ENCODE measurements around the gene CCDC24. TPM values are rescaled to one million over a fixed set of nuclear protein-coding genes. Genes with fewer than 3 reads are reported as not detected.

Gene CCDC24
- total RNA-seq, 2 experiments from 2014 or later = 8.9 to 9.2 TPM

DNA sequence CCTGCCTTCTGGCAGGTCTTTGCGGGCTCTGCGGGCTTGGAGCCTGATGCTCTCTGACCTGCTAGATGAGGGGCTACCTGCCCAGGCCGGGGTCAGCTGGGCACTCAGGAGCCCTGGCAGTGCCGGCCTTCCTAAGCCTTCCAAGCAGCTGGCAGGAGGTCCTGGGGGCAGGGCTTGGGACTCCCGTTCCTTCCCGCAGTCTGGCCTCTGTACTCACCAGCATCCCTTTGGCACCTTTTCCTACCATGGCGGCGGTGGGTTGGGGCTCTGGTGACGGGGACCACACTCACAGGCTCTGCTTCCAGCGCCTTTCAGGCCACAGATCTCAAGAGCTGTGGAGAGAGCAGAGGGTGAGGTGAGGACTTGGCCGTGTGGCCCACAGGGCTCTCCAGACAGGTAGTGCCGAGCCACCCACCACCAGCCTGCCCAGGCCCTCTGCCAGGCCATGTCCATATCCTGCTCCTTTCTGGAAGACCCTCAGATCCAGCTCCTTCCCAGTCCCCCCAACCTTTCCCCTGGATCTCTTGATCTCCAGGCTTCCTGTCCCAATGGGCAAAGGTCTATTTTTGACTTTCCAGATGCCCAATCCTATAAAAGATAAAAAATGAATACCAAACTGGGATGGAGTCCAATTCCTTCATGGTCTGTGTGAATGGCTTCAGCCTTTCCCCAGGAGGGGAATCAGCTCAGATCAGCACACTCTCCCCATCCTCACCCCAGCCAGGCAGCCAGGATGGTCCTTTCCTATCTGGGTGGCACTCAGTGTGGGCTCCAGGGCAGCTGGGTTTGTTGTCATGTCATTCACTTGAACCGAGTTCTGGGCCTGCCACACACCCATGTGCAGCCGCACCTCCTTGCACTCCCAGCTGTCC, 32.9 kb downstream of the CCDC24 start:
- ChIA-PET CTCF (ENCODE audit: unreplicated experiment) (no interaction called here), POLR2A (interaction anchor here (0.6 kb wide), 1 partner anchor 27 kb away, joined by 4 read pairs; no protein-coding TSS in a partner anchor)
- H4K20me1 ChIP-seq (ENCODE audit: insufficient read depth, low read length) = no peaks in the 10 kb centered on the region
- intact Hi-C loops (cut with micrococcal nuclease; ENCODE audit: unreplicated experiment) = no loop called here
- H3K9me2 ChIP-seq (ENCODE audit: insufficient read depth, low read length) = no peaks in the 10 kb centered on the region
- H2AFZ ChIP-seq (ENCODE audit: low read length) = no peak overlapping the region
- no TSS peak for BruUV-seq (replicated peaks)
- H3K9me3 ChIP-seq (ENCODE audit: low read length) = no peaks in the 10 kb centered on the region
- peaks cover 41% of the 10 kb centered on the region for H3K4me1 ChIP-seq (ENCODE audit: insufficient read depth, low read length, poor library complexity, severe bottlenecking)
- H3K4me2 ChIP-seq (ENCODE audit: low read length) = peak overlapping the region; percentile 18; the same call in 1 of the 2 replicates
- DNase-seq (ENCODE audit: low spot score) = no peak
- no peak overlapping the region for H3K27ac ChIP-seq (ENCODE audit: low read depth, low read length, poor library complexity, severe bottlenecking)
- H3K79me2 ChIP-seq (ENCODE audit: insufficient read depth, low read depth, low read length) = no peaks in the 10 kb centered on the region
- H3K4me3 ChIP-seq (ENCODE audit: low read depth, low read length, poor library complexity, severe bottlenecking) = no peak overlapping the region
- H3K36me3 ChIP-seq (ENCODE audit: insufficient read depth, low read length) = no peaks in the 10 kb centered on the region
- TF ChIP-seq CTCF (conservative IDR thresholded peaks at IDR 0.05; ENCODE audit: low read length) (no peak), EZH2phosphoT487 (IDR thresholded peaks at IDR 0.05; ENCODE audit: borderline replicate concordance, low read depth, low read length) (no peak)

DNA sequence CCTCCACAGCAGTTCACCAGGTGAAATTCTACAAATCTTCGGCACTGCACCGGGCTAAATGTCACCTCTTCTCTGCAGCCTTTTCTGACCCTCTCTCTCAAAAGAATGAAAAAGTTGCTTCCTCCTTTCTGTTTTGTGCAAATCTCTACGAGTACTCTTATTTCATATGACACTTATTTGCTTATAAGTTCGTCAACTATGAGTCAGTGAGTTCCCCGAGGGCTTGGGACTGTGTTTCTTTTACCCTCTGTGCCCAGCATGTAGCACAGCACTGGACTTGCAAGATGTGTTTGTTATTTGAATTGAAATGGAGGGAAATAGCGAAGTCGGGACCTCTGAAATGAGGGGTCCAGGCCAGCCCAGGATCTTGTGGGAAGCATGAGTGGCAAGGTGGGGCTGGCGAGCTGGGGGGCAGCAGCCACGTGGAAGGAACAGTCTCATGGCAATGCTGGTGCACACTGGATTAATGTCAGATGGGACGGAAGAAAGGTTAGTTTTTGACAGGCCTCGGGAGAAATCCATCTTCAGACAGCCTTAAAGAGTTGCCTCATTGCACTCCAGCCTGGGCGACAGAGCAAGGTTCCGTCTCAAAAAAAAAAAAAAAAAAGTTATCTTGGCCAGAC, 33.6 kb downstream of the CCDC24 start:
- Histone ChIP-seq H3K36me3 (ENCODE audit: insufficient read depth, low read length) (no peaks in the 10 kb centered on the region), H3K9me2 (ENCODE audit: insufficient read depth, low read length) (no peaks in the 10 kb centered on the region), H4K20me1 (ENCODE audit: insufficient read depth, low read length) (no peaks in the 10 kb centered on the region), H3K4me3 (ENCODE audit: low read depth, low read length, poor library complexity, severe bottlenecking) (no peak overlapping the region), H3K9me3 (ENCODE audit: low read length) (no peaks in the 10 kb centered on the region), H3K27ac (ENCODE audit: low read depth, low read length, poor library complexity, severe bottlenecking) (no peak overlapping the region), H2AFZ (ENCODE audit: low read length) (no peak overlapping the region), H3K4me2 (ENCODE audit: low read length) (peak overlapping the region; percentile 18), H3K4me1 (ENCODE audit: insufficient read depth, low read length, poor library complexity, severe bottlenecking) (peaks cover 44% of the 10 kb centered on the region), H3K79me2 (ENCODE audit: insufficient read depth, low read depth, low read length) (no peaks in the 10 kb centered on the region)
- intact Hi-C loops (cut with micrococcal nuclease; ENCODE audit: unreplicated experiment) = no loop called here
- POLR2A ChIA-PET = interaction anchor here (0.6 to 0.7 kb wide), 3 partner anchors 14 to 327 kb away, joined by 4 to 6 read pairs (median 6); no protein-coding TSS in a partner anchor
- CTCF ChIA-PET (ENCODE audit: unreplicated experiment) = interaction anchor here (0.8 kb wide), 1 partner anchor 11 kb away, joined by 3 read pairs; no protein-coding TSS in a partner anchor
- no TSS peak for BruUV-seq (replicated peaks)
- no peak for TF ChIP-seq EZH2phosphoT487 (IDR thresholded peaks at IDR 0.05; ENCODE audit: borderline replicate concordance, low read depth, low read length)
- TF ChIP-seq CTCF (conservative IDR thresholded peaks at IDR 0.05; ENCODE audit: low read length) = no peak
- no peak for DNase-seq (ENCODE audit: low spot score)

Measured in OCI-LY7 (cell line).